ENCODE measurements around the gene PSMA3. TPM values are rescaled to one million over a fixed set of nuclear protein-coding genes. Genes with fewer than 3 reads are reported as not detected.

Gene PSMA3
- total and polyA plus RNA-seq, 9 of the 15 experiments (the other 6 are each of a cell fraction or from before 2014, with no cell fraction given) = 129 to 786 (median 319) TPM

DNA sequence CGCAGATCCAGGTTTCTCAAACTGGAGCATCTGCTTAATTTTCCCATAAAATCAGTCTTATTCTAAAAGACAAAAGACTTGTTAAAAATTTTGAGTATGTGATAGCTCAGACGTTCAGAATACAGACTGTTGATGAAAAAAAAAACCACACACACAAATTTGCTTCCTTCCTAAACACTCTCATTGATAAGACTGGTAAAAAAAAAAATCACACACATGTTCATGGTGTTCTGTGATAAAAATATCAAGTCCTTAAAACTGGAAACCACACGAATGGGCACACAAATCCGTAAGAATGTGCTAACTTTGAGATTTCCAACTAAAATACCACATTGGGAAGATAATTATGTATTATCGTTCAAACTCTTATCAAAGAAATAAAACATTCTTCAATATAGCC is 47.0 kb downstream of the PSMA3 start (continued):
- TF ChIP-seq TAF7 (tag; IDR thresholded peaks at IDR 0.05) (no peak), MAFF (IDR thresholded peaks at IDR 0.05; ENCODE audit: low read length) (no peak), HNRNPUL1 (IDR thresholded peaks at IDR 0.05; ENCODE audit: low read length) (no peak), HNRNPLL (IDR thresholded peaks at IDR 0.05; ENCODE audit: low read depth, low read length, poor library complexity, severe bottlenecking) (no peak), ZNF316 (IDR thresholded peaks at IDR 0.05) (no peak)
- TF ChIP-seq, protein P1, sequence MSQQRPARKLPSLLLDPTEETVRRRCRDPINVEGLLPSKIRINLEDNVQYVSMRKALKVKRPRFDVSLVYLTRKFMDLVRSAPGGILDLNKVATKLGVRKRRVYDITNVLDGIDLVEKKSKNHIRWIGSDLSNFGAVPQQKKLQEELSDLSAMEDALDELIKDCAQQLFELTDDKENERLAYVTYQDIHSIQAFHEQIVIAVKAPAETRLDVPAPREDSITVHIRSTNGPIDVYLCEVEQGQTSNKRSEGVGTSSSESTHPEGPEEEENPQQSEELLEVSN (IDR thresholded peaks at IDR 0.05; ENCODE audit: borderline replicate concordance in 1 of 2, extremely low read depth in 1 of 2, insufficient read depth in 1 of 2, insufficient read length in 1 of 2, low read depth in 1 of 2, low read length in 1 of 2, poor library complexity in 1 of 2, severe bottlenecking in 1 of 2) = no peak

DNA sequence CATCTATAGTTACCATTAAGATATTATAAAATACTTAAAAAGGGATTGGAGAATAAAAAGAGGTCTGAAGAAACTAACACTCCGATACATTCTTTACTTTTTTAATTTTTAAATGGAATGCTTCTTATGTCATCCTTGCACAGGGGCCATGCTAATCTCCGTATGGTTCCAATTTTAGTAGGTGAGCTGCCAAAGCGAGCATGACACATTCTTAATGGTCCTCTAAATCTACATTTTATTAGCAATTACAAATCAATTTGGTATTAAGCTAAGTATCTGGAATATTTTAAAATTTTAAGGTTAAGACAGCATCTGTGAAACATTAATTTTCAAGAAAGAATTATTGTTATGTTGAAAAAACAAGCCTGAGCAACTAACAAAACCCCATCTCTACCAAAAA is 47.5 kb downstream of the PSMA3 start:
- H3K4me3 ChIP-seq = no peak overlapping the region
- in situ Hi-C loops (cut with MboI) = no loop called here
- ChIA-PET POLR2A (interaction anchor here (0.7 kb wide), 1 partner anchor 10 kb away, joined by 5 read pairs; no protein-coding TSS in a partner anchor), CTCF (ENCODE audit: low intra/inter-chr PET ratio) (no interaction called here)
- intact Hi-C loops (cut with micrococcal nuclease) = no loop called here
- TF ChIP-seq HDAC6 (IDR thresholded peaks at IDR 0.05; ENCODE audit: low read depth, low read length) (no peak), RFX5 (IDR thresholded peaks at IDR 0.05; ENCODE audit: low read depth, low read length) (no peak), SIRT6 (IDR thresholded peaks at IDR 0.05; ENCODE audit: low read depth, low read length) (no peak)
- TF ChIP-seq, protein P2, sequence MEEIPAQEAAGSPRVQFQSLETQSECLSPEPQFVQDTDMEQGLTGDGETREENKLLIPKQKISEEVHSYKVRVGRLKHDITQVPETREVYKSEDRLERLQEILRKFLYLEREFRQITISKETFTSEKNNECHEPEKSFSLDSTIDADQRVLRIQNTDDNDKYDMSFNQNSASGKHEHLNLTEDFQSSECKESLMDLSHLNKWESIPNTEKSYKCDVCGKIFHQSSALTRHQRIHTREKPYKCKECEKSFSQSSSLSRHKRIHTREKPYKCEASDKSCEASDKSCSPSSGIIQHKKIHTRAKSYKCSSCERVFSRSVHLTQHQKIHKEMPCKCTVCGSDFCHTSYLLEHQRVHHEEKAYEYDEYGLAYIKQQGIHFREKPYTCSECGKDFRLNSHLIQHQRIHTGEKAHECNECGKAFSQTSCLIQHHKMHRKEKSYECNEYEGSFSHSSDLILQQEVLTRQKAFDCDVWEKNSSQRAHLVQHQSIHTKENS (CRISPR knock-in tag; IDR thresholded peaks at IDR 0.05) = no peak
- FAIRE-seq = no peak
- H3K4me1 ChIP-seq (replicated peaks in 1 of 2; ENCODE audit: control insufficient read depth in 2 of 2, insufficient read depth in 2 of 2, low read length in 2 of 2) = no peaks in the 10 kb centered on the region; a peak in 2 of 5 replicates
- no peak overlapping the region for H3K4me2 ChIP-seq (ENCODE audit: insufficient read depth, low read length)
- WGBS (ENCODE audit: insufficient coverage, low coverage, missing lambda C conversion rate) = 100% methylated on average over 3 of the region's 3 CpGs
- H3K27ac ChIP-seq (ENCODE audit: extremely low read depth, low read depth, low read length) = no peak overlapping the region
- ATAC-seq = no peak
- H3K9ac ChIP-seq (ENCODE audit: insufficient read depth in 1 of 2, low read depth in 2 of 2, low read length in 2 of 2) = no peak overlapping the region
- H2AFZ ChIP-seq (ENCODE audit: low read depth, low read length) = no peak overlapping the region
- BruUV-seq (replicated peaks) = no TSS peak
- no peaks in the 10 kb centered on the region for H3K27me3 ChIP-seq (ENCODE audit: control insufficient read depth in 2 of 2, insufficient read depth in 2 of 2, low read length in 2 of 2)
- H3K36me3 ChIP-seq (ENCODE audit: control insufficient read depth, insufficient read depth, low read length) = peaks cover 83% of the 10 kb centered on the region
- H3K79me2 ChIP-seq (ENCODE audit: control insufficient read depth, insufficient read depth, low read length) = peaks cover 95% of the 10 kb centered on the region
- no peaks in the 10 kb centered on the region for H3K9me3 ChIP-seq (replicated peaks; ENCODE audit: control insufficient read depth, insufficient read depth, low read depth, low read length)
- no peaks in the 10 kb centered on the region for H3K9me1 ChIP-seq (ENCODE audit: control insufficient read depth, insufficient read depth, low read length)
- no peaks in the 10 kb centered on the region for H4K20me1 ChIP-seq (replicated peaks; ENCODE audit: control insufficient read depth, insufficient read depth, low read length)
- no peak for DNase-seq (ENCODE audit: extremely low read depth in 1 of 4, low spot score in 3 of 4)

All from K562 (cell line).